Psoas muscle (tissue), 8 donors: ENCODE measurements around the gene EIF4G2. TPM values are rescaled to one million over a fixed set of nuclear protein-coding genes. Genes with fewer than 3 reads are reported as not detected.

Experiments
- ATAC-seq, 4 donors: fragments of 200-7000 bp; cut with Tn5 transposase; one replicate each; pipeline ENCODE4 v1.9.1; 2020; ENCODE audit warnings: moderate library complexity in 3 of 4, mild to moderate bottlenecking in 2 of 4
- DNase-seq, 2 donors: peaks; one replicate each; pipeline ENCODE4 v3.0.0-alpha.2; 2020
- H3K27ac ChIP-seq: fragments of 200-600 bp; one replicate; pipeline ENCODE4 v1.8.0; 2022
- H3K27me3 ChIP-seq, 3 donors: fragments of 200-600 bp in 1 of 3; one replicate each; pipeline versions ENCODE4 v1.6.1 to v1.8.0; 2013 to 2022; ENCODE audit warnings: low read length in 2 of 3, mild to moderate bottlenecking in 2 of 3, moderate library complexity in 1 of 3; ENCODE audit not compliant: insufficient read depth in 3 of 3
- H3K36me3 ChIP-seq, 2 donors: fragments of 200-600 bp in 1 of 2; one replicate each; pipeline versions ENCODE4 v1.6.1 to v1.8.0; 2013 to 2022; ENCODE audit warnings: low read depth in 1 of 2, mild to moderate bottlenecking in 1 of 2, moderate library complexity in 1 of 2; ENCODE audit not compliant: insufficient read depth in 1 of 2
- H3K4me1 ChIP-seq: fragments of 200-600 bp; one replicate; pipeline ENCODE4 v1.8.0; 2022
- H3K4me3 ChIP-seq: fragments of 200-600 bp; one replicate; pipeline ENCODE4 v1.8.0; 2022; ENCODE audit warnings: mild to moderate bottlenecking
- H3K9me3 ChIP-seq: fragments of 200-600 bp; one replicate; pipeline ENCODE4 v1.8.0; 2022
- WGBS, 3 donors: extraction: QIAGEN DNeasy Blood & Tissue Kit; methylation state at CpG; one replicate each; pipeline versions ENCODE4 v1.1.6 to v1.1.7; 2013; 5-methylcytosine and 5-hydroxymethylcytosine counted together
- intact Hi-C, 2 donors: fragments of 100-400 bp; cut with DNase I; formaldehyde crosslinking; loops; one replicate each; pipeline versions ENCODE4 v1.11.0 to v1.14.2; 2022
- polyA plus RNA-seq, 3 donors: library from polyadenylated mRNA; stranded (reverse); fragments of 200-250 nt; gene quantifications; one replicate each; pipeline ENCODE4 v1.2.3, GENCODE V29; 2013
- total RNA-seq, 4 donors: library from RNA; stranded (reverse); fragmentation: NEBNext Ultra II Directional in 2 of 4; extraction: Animal tissue kit (Norgen Biotek cat#: 25700) in 2 of 4; gene quantifications; one replicate each; pipeline versions ENCODE4 v1.2.1 to v1.2.4, GENCODE V29; 2021 to 2023
- TF ChIP-seq, protein P1 (sequence below): fragments of 200-600 bp; IDR thresholded peaks from one replicate; pipeline ENCODE4 v1.8.0; 2022; ENCODE audit warnings: antibody characterized with exemption
- donor health status: healthy with polysubstance abuse.
- donor health status: DM: no; HTN: no; CAD: no; lungs with moderate emphysema.
- donor health status: Bipolar disorder and iron deficiency.
- donor health status: healthy.
- donor health status: DM: yes; HTN: yes; CAD: no.
- donor health status: DM: no; HTN: no; CAD: no.
- donor health status: DM: no; HTN: no; CAD: no.
- donor health status: DM: yes; HTN: yes; CAD: no.

EIF4G2 gene
- total and polyA plus RNA-seq, 7 donors: 308 to 809 (median 670) TPM

DNA sequence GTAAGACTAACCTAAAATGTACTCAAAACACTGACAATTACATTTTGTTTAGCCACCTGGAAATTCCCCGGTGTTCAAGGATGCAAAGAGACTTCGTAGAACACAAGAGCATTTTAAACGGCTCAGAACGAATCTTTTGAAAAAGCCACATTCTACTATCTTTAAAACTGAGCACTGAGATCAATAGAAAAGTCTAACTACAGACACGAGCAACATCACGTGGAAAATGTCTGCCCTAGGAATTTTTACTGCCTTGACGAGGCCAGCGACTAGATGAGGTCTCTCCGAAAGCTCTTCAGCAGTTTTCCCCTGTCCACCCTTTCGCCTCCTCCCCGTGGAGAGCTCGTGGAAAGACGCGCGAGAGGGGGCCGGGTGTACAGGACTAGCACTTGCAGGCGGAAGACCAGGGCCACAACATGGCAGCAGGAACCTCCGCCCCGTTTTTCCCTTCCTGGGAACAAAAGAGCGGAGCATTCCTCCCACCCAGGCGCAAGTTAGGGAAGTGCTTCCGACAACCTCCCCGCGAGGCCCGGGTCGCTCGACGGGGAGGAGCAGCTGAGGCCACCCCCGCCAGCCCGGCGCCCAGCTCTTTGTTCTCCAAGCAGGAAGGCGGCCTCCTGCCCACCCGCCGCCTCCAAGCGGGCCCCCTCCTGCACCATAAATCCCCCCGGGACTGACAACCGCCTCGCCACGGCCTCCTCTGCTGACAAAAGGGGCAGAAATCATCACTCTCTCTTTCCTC, 1.1 kb downstream of the EIF4G2 start:
- TF ChIP-seq, protein P1, sequence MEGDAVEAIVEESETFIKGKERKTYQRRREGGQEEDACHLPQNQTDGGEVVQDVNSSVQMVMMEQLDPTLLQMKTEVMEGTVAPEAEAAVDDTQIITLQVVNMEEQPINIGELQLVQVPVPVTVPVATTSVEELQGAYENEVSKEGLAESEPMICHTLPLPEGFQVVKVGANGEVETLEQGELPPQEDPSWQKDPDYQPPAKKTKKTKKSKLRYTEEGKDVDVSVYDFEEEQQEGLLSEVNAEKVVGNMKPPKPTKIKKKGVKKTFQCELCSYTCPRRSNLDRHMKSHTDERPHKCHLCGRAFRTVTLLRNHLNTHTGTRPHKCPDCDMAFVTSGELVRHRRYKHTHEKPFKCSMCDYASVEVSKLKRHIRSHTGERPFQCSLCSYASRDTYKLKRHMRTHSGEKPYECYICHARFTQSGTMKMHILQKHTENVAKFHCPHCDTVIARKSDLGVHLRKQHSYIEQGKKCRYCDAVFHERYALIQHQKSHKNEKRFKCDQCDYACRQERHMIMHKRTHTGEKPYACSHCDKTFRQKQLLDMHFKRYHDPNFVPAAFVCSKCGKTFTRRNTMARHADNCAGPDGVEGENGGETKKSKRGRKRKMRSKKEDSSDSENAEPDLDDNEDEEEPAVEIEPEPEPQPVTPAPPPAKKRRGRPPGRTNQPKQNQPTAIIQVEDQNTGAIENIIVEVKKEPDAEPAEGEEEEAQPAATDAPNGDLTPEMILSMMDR: no peak
- Histone ChIP-seq H3K4me1 (peaks cover 44% of the 10 kb centered on the region), H3K4me3 (peak overlapping the region; percentile 97), H3K36me3 (peaks cover 12 to 46% of the 10 kb centered on the region in 2 donors), H3K27ac (peak overlapping the region; percentile 99), H3K9me3 (no peaks in the 10 kb centered on the region), H3K27me3 (no peaks in the 10 kb centered on the region)
- peak; percentile 74 to 83 for DNase-seq
- intact Hi-C loops: loop anchor here (1.0 to 5.0 kb wide), 7 partner anchors 40 to 99 kb away; partner anchors contain the start of genes ZBED5 (in 2 of the 2) and CTR9 (in 1 of the 2)
- peak; percentile 5 to 18 (median 10) for ATAC-seq
- WGBS, 3 donors: 0 to 1% (median 0%) methylated on average over 35 to 39 of the region's 39 CpGs

GRCh38 chr11:10806206-10806605, 2.5 kb downstream of the EIF4G2 start:
- TF ChIP-seq, protein P1: no peak
- peaks cover 49% of the 10 kb centered on the region for H3K4me1 ChIP-seq
- DNase-seq (no peak), ATAC-seq (no peak)
- H3K9me3 ChIP-seq: no peaks in the 10 kb centered on the region
- H3K27ac ChIP-seq: peak overlapping the region; percentile 99
- intact Hi-C loops: loop anchor here (5.0 kb wide), 4 partner anchors 39 to 91 kb away; partner anchors contain the start of genes CTR9 (in 1 of the 2) and ZBED5 (in 1 of the 2)
- peak overlapping the region; percentile 97 for H3K4me3 ChIP-seq
- no peaks in the 10 kb centered on the region for H3K27me3 ChIP-seq
- peaks cover 17 to 60% of the 10 kb centered on the region in 2 donors for H3K36me3 ChIP-seq
- WGBS, 3 donors: 84 to 90% (median 86%) methylated on average over 4 of the region's 4 CpGs

- Histone ChIP-seq H3K4me3 (peak overlapping the region; percentile 97), H3K9me3 (no peaks in the 10 kb centered on the region), H3K4me1 (peaks cover 49% of the 10 kb centered on the region), H3K36me3 (peaks cover 19 to 65% of the 10 kb centered on the region in 2 donors), H3K27me3 (no peaks in the 10 kb centered on the region), H3K27ac (peak overlapping the region; percentile 99)
- ATAC-seq (no peak), DNase-seq (no peak)
- TF ChIP-seq, protein P1: no peak
- 75 to 77% (median 76%) methylated on average over 8 of the region's 8 CpGs for WGBS, 3 donors
- intact Hi-C loops: loop anchor here (5.0 kb wide), 4 partner anchors 38 to 92 kb away; partner anchors contain the start of genes CTR9 (in 1 of the 2) and ZBED5 (in 1 of the 2)
Measured at GRCh38 chr11:10805741-10806140, 3.0 kb downstream of the EIF4G2 start.

- Histone ChIP-seq H3K27me3 (no peaks in the 10 kb centered on the region), H3K9me3 (no peaks in the 10 kb centered on the region), H3K4me3 (no peak overlapping the region), H3K27ac (no peak overlapping the region), H3K4me1 (peaks cover 42% of the 10 kb centered on the region), H3K36me3 (peaks cover 35 to 86% of the 10 kb centered on the region in 2 donors)
- intact Hi-C loops: loop anchor here (2.0 to 5.0 kb wide), 2 partner anchors 41 to 99 kb away; no protein-coding TSS in a partner anchor
- 65 to 73% (median 71%) methylated on average over 6 of the region's 6 CpGs for WGBS, 3 donors
- TF ChIP-seq, protein P1: no peak
- no peak for DNase-seq
- no peak for ATAC-seq
Measured at GRCh38 chr11:10803676-10804075, 5.0 kb downstream of the EIF4G2 start.
